IMR-90 (cell line): Measurements from ENCODE around the gene PSMB2. TPM values are rescaled to one million over a fixed set of nuclear protein-coding genes. Genes with fewer than 3 reads are reported as not detected.

Source experiments
- ATAC-seq: fragments of 200-7000 bp; cut with Tn5 transposase; 2 replicates; pipeline ENCODE4 v1.9.1; 2020; ENCODE audit warnings: low read depth, mild to moderate bottlenecking, moderate library complexity
- BruUV-seq: library from RNA; stranded (reverse); fragments of 400-500 nt; replicated peaks from 2 replicates; lab custom pipeline; 2021; lab: Mats Ljungman, UMichigan
- CTCF ChIA-PET: fragments of 300-600 bp; formaldehyde crosslinking; extraction: SDS; loops from one replicate; lab custom pipeline; 2021; ENCODE audit warnings: antibody characterized with exemption; lab: Yijun Ruan, JAX
- POLR2A ChIA-PET: fragments of 300-600 bp; sonication (Branson Sonifier 250); formaldehyde crosslinking; loops from one replicate; lab custom pipeline; 2022; ENCODE audit warnings: antibody characterized with exemption; ENCODE audit not compliant: unreplicated experiment; lab: Charles Lee
- DNase-seq: peaks from one replicate; pipeline ENCODE4 v3.0.0; 2013
- H2AFZ ChIP-seq: replicated peaks from 2 replicates; pipeline ENCODE3; 2013; ENCODE audit warnings: low read length, mild to moderate bottlenecking; ENCODE audit not compliant: poor library complexity
- H2AK5ac ChIP-seq: 2 replicates; pipeline ENCODE4 v1.6.1; 2013; ENCODE audit warnings: low read depth, low read length, inconsistent platforms
- H2AK9ac ChIP-seq: replicated peaks from 2 replicates; pipeline ENCODE3; 2013; ENCODE audit warnings: mild to moderate bottlenecking, low read depth, low read length, moderate library complexity; ENCODE audit not compliant: poor library complexity
- H2BK120ac ChIP-seq: 2 replicates; pipeline ENCODE4 v1.6.1; 2013; ENCODE audit warnings: low read depth, low read length, inconsistent platforms
- H2BK15ac ChIP-seq: 3 replicates; pipeline ENCODE4 v1.6.1; 2013; ENCODE audit warnings: low read depth, low read length, inconsistent platforms
- H2BK20ac ChIP-seq: 2 replicates; pipeline ENCODE4 v1.6.1; 2013; ENCODE audit warnings: low read depth, mild to moderate bottlenecking, inconsistent platforms, low read length, moderate library complexity
- H2BK5ac ChIP-seq: 2 replicates; pipeline ENCODE4 v1.6.1; 2013; ENCODE audit warnings: mild to moderate bottlenecking, low read depth, low read length, inconsistent platforms; ENCODE audit not compliant: poor library complexity, severe bottlenecking
- H3K14ac ChIP-seq: replicated peaks from 2 replicates; pipeline ENCODE4 v1.6.1; 2013; ENCODE audit warnings: low read depth, low read length, inconsistent platforms
- H3K18ac ChIP-seq: 2 replicates; pipeline ENCODE4 v1.6.1; 2013; ENCODE audit warnings: low read depth, low read length, control low read depth
- H3K23ac ChIP-seq: 2 replicates; pipeline ENCODE4 v1.6.1; 2013; ENCODE audit warnings: low read depth, low read length, inconsistent platforms
- H3K27ac ChIP-seq: 2 replicates; pipeline ENCODE4 v1.5.1; 2013; ENCODE audit warnings: mild to moderate bottlenecking, control low read depth, low read length; ENCODE audit not compliant: insufficient read depth
- H3K27me3 ChIP-seq: 2 replicates; pipeline ENCODE4 v1.6.1; 2013; ENCODE audit warnings: low read length; ENCODE audit not compliant: control insufficient read depth, insufficient read depth
- H3K36me3 ChIP-seq: 2 replicates; pipeline ENCODE4 v1.6.1; 2013; ENCODE audit warnings: low read length, mixed read lengths; ENCODE audit not compliant: control insufficient read depth, insufficient read depth
- H3K4ac ChIP-seq: 2 replicates; pipeline ENCODE4 v1.6.1; 2013; ENCODE audit warnings: low read depth, low read length, inconsistent platforms
- H3K4me1 ChIP-seq: 2 replicates; pipeline ENCODE4 v1.6.1; 2013; ENCODE audit warnings: low read length, mixed read lengths; ENCODE audit not compliant: control insufficient read depth, insufficient read depth
- H3K4me2 ChIP-seq: 2 replicates; pipeline ENCODE4 v1.6.1; 2013; ENCODE audit warnings: low read depth, mild to moderate bottlenecking, control low read depth, low read length, moderate library complexity
- H3K4me3 ChIP-seq: 2 replicates; pipeline ENCODE4 v1.5.1; 2013; ENCODE audit warnings: low read depth, mild to moderate bottlenecking, control low read depth, low read length, moderate library complexity; ENCODE audit not compliant: insufficient read depth
- H3K56ac ChIP-seq: 2 replicates; pipeline ENCODE4 v1.6.1; 2013; ENCODE audit warnings: low read length, inconsistent platforms; ENCODE audit not compliant: insufficient read depth; ENCODE audit errors: extremely low read depth
- H3K79me1 ChIP-seq, 2 experiments: 2 replicates each; pipeline ENCODE4 v1.6.1; 2013; ENCODE audit warnings: low read length in 2 of 2, inconsistent platforms in 1 of 2, low read depth in 1 of 2
- H3K9ac ChIP-seq: 2 replicates; pipeline ENCODE4 v1.6.1; 2013; ENCODE audit warnings: low read depth, low read length, control low read depth
- H3K9me1 ChIP-seq: 2 replicates; pipeline ENCODE4 v1.6.1; 2013; ENCODE audit warnings: low read length, inconsistent platforms; ENCODE audit not compliant: insufficient read depth
- H3K9me3 ChIP-seq: 2 replicates; pipeline ENCODE4 v1.6.1; 2013; ENCODE audit warnings: low read length; ENCODE audit not compliant: control insufficient read depth, insufficient read depth
- H4K20me1 ChIP-seq: 2 replicates; pipeline ENCODE4 v1.6.1; 2013; ENCODE audit warnings: low read length, inconsistent platforms; ENCODE audit not compliant: insufficient read depth
- H4K5ac ChIP-seq: 2 replicates; pipeline ENCODE4 v1.6.1; 2013; ENCODE audit warnings: mild to moderate bottlenecking, low read depth, low read length, control low read depth
- H4K8ac ChIP-seq, 2 experiments: 2 replicates each; pipeline ENCODE4 v1.6.1; 2013; ENCODE audit warnings: low read depth in 2 of 2, low read length in 2 of 2, control low read depth in 1 of 2, inconsistent platforms in 1 of 2
- H4K91ac ChIP-seq: 2 replicates; pipeline ENCODE4 v1.6.1; 2013; ENCODE audit warnings: low read depth, low read length, inconsistent platforms; ENCODE audit not compliant: insufficient read depth
- BHLHE40 ChIP-seq: fragments of 150-350 bp; IDR thresholded peaks from 2 replicates; pipeline ENCODE4 v1.6.1; 2016; ENCODE audit warnings: mild to moderate bottlenecking, low read depth, low read length
- CHD1 ChIP-seq: IDR thresholded peaks from 2 replicates; pipeline ENCODE4 v1.6.1; 2012; ENCODE audit warnings: low read depth, low read length, improper control_type of control experiment
- MAZ ChIP-seq: IDR thresholded peaks from 2 replicates; pipeline ENCODE4 v1.6.1; 2012; ENCODE audit warnings: low read depth, mild to moderate bottlenecking, low read length, improper control_type of control experiment, moderate library complexity, borderline replicate concordance
- NFE2L2 ChIP-seq: fragments of 150-350 bp; IDR thresholded peaks from 2 replicates; pipeline ENCODE4 v1.6.1; 2016; ENCODE audit warnings: low read depth, mild to moderate bottlenecking, low read length
- RAD21 ChIP-seq: IDR thresholded peaks from 2 replicates; pipeline ENCODE4 v1.6.1; 2012; ENCODE audit warnings: low read length, improper control_type of control experiment
- RCOR1 ChIP-seq: IDR thresholded peaks from 2 replicates; pipeline ENCODE4 v1.6.1; 2012; ENCODE audit warnings: mild to moderate bottlenecking, low read length, improper control_type of control experiment; ENCODE audit not compliant: insufficient replicate concordance
- RFX5 ChIP-seq: IDR thresholded peaks from 2 replicates; pipeline ENCODE4 v1.8.0; 2012; ENCODE audit warnings: low read depth, mild to moderate bottlenecking, low read length, moderate library complexity
- WGBS, 2 experiments: methylation state at CpG; one replicate each; pipeline versions ENCODE4 v1.1.5 to v1.1.7; 2013; ENCODE audit warnings: missing lambda C conversion rate in 2 of 2; ENCODE audit not compliant: insufficient read length in 1 of 2; ENCODE audit errors: extremely low coverage in 2 of 2; 5-methylcytosine and 5-hydroxymethylcytosine counted together
- dilution Hi-C: fragments of 300-500 bp; cut with HindIII; formaldehyde crosslinking; loops from one replicate; pipeline ENCODE4 v1.14.3; 2018; ENCODE audit warnings: low sequenced_read_pairs; ENCODE audit not compliant: unreplicated experiment
- in situ Hi-C: fragments of 300-500 bp; cut with MboI; formaldehyde crosslinking; loops from 3 replicates; pipeline ENCODE4 v1.14.3; 2019; ENCODE audit warnings: low sequenced_read_pairs, inconsistent platforms, mixed read lengths
- intact Hi-C: fragments of 100-400 bp; cut with micrococcal nuclease; formaldehyde crosslinking; loops from 2 replicates; pipeline ENCODE4 v1.10.0; 2022
- polyA plus RNA-seq, 3 experiments: library from polyadenylated mRNA; depleted of rRNA; stranded (reverse); fragments of >200 nt; gene quantifications; 2 replicates each; pipeline ENCODE4 v1.2.3, GENCODE V29; 2012; ENCODE audit warnings: low replicate concordance in 1 of 3
- total RNA-seq: library from RNA; depleted of rRNA; stranded (reverse); fragments of >200 nt; gene quantifications from 2 replicates; pipeline ENCODE4 v1.2.3, GENCODE V29; 2012
- TF ChIP-seq, protein P1 (sequence below): fragments of 150-350 bp; IDR thresholded peaks from 2 replicates; pipeline ENCODE4 v1.6.1; 2016; ENCODE audit warnings: low read depth, mild to moderate bottlenecking, low read length, moderate library complexity, borderline replicate concordance

PSMB2 gene
- total and polyA plus RNA-seq, 2 of the 4 experiments (the other 2 are of a cell fraction) = 23.8 to 86.2 TPM

GRCh38 chr1:35622510-35623178 lies 18.7 kb downstream of the PSMB2 start:
- 100% methylated on average over 1 of the region's 4 CpGs; no CpG with 5 or more reads in 1 of the 2 experiments for WGBS, 2 experiments
- H2AFZ ChIP-seq = no peak overlapping the region
- H2BK120ac ChIP-seq = no peak overlapping the region
- no peak overlapping the region for H2BK15ac ChIP-seq
- no peak overlapping the region for H3K4me3 ChIP-seq
- H3K36me3 ChIP-seq = peaks cover 28% of the 10 kb centered on the region
- peaks cover 13% of the 10 kb centered on the region for H3K9me1 ChIP-seq
- no peaks in the 10 kb centered on the region for H3K9me3 ChIP-seq
- no peak overlapping the region for H3K9ac ChIP-seq
- H3K18ac ChIP-seq = no peak overlapping the region
- H3K23ac ChIP-seq = no peak overlapping the region
- H3K14ac ChIP-seq = no peak overlapping the region
- no peaks in the 10 kb centered on the region for H3K4me1 ChIP-seq
- in situ Hi-C loops = no loop called here
- no peak overlapping the region for H2AK9ac ChIP-seq
- no peak overlapping the region for H3K4me2 ChIP-seq
- DNase-seq (no peak), ATAC-seq (no peak)
- BruUV-seq = no TSS peak
- no peak overlapping the region for H3K27ac ChIP-seq
- intact Hi-C loops = no loop called here
- peaks cover 13% of the 10 kb centered on the region; the same call in 1 of the 2 replicates for H4K20me1 ChIP-seq
- H2AK5ac ChIP-seq = no peak overlapping the region
- TF ChIP-seq CHD1 (no peak), RAD21 (no peak), NFE2L2 (no peak), RFX5 (no peak), BHLHE40 (no peak), MAZ (no peak), RCOR1 (no peak)
- TF ChIP-seq, protein P1, sequence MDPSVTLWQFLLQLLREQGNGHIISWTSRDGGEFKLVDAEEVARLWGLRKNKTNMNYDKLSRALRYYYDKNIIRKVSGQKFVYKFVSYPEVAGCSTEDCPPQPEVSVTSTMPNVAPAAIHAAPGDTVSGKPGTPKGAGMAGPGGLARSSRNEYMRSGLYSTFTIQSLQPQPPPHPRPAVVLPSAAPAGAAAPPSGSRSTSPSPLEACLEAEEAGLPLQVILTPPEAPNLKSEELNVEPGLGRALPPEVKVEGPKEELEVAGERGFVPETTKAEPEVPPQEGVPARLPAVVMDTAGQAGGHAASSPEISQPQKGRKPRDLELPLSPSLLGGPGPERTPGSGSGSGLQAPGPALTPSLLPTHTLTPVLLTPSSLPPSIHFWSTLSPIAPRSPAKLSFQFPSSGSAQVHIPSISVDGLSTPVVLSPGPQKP = no peak
- no peak overlapping the region for H2BK20ac ChIP-seq
- ChIA-PET CTCF (interaction anchor here (0.5 kb wide), 1 partner anchor 48 kb away, joined by 3 read pairs; no protein-coding TSS in a partner anchor), POLR2A (no interaction called here)
- H2BK5ac ChIP-seq = no peak overlapping the region
- H3K79me1 ChIP-seq = peaks cover 55 to 60% of the 10 kb centered on the region in 2 experiments
- no peak overlapping the region for H4K5ac ChIP-seq
- H4K91ac ChIP-seq = no peak overlapping the region
- dilution Hi-C loops = no loop called here
- no peaks in the 10 kb centered on the region for H3K27me3 ChIP-seq
- no peak overlapping the region for H3K56ac ChIP-seq
- no peak overlapping the region for H3K4ac ChIP-seq
- no peak overlapping the region for H4K8ac ChIP-seq
